Urothelium cell line (cell line): ENCODE measurements around the gene HSPA1L.
"Not testable (repeated sequence)": the region's sequence is repeated elsewhere in the genome, so short reads cannot be mapped to it uniquely, and the experiment has no call there.

Experiments
- DNase-seq: peaks from one replicate; pipeline ENCODE4 v3.0.0; 2011; ENCODE audit warnings: low spot score, mixed read lengths
- FAIRE-seq: peaks from 2 replicates; lab custom pipeline; 2011; peaks lifted over from hg19 to GRCh38; lab: Jason Lieb, UNC

Gene HSPA1L

DNA sequence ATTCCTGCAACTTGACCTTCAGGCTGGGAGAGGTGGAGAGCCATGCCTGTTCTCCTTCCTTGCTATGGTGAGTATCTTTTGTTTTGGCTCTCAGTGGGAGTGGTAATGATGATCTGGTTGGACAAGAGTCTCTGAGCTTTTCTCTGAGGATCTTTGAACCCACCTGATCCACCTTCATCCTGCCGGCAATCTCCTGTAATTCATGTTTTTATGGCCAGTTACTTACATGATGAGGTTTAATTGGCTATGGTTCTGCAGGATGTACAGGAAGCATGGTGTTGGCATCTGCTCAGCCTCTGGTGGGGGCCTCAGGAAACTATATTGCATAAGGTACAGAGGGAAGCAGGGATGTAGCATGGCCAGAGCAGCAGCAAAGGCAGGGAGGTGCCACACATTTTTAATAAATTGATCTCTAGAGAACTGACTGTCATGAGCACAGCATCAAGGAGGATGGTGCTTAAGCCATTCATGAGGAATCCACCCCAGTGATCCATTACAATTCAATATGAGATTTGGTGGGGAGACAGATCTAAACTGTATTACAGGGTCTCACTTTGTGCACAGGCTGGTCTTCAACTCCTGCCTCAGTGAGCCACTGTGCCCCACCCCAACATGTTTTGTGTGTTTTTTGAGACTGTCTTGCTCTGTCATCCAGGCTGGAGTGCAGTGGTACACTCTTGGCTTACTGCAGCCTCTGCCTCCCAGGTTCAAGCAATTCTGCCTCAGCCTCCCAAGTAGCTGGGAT is 22.5 kb upstream of the HSPA1L start:
- DNase-seq (no peak), FAIRE-seq (no peak)

DNA sequence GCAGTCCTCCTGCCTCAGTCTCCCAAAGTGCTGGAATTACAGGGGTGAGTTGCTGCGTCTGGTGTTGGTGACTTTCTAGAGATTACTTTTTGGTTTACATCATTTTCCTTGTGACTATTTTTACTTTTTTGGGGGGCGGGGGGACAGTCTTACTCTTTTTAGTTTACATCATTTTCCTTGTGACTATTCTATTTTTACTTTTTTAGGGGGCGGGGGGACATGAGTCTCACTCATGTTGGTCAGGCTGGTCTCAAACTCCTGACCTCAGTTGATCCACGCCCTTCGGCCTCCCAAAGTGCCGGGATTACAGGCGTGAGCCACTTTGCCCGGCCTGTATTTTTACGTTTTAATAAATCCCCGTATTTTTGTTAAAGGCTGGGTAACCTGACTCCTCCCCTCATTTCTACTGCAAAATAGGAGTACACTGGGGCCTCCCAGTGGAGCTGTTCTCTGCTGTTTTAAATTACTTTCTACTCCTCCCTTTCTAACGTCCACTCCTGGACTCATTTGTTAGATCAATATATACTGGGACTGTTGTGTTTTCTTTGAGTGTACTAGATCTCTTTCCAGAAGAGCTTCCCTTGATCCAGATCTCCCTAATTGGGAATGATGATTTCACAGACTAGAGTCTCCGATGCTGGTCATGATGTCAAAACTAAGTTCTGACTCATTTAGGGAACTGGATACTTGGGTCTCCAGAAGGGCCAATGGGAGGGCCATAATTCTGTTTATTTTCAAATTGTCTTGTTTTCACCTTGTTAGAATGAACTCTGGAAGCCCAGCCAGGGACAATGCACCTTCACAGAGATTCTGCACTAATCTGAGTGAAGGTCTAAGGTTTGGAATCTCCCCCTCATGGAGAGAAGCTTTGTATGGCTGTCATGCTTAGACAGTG is 21.6 kb upstream of the HSPA1L start:
- FAIRE-seq, result no peak
- DNase-seq, result no peak

DNA sequence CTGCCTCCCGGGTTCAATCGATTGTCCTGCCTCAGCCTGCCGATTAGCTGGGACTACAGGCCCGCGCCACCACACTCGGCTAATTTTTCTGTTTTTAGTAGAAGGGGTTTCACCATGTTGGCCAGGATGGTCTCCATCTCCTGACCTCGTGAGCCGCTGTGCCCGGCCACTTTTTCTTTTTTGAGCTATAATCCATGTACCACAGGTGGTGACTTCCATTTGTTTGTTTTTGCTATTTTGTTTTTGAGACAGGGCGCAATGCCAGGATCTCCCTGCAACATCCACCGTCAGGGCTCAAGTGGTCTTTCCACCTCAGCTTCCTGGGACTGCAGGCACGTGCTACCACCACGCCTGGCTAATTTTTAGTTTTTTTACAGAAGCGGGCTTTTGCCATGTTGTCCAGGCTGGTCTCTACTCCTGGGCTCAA is 21.0 kb upstream of the HSPA1L start:
- DNase-seq (no peak), FAIRE-seq (no peak)

DNA sequence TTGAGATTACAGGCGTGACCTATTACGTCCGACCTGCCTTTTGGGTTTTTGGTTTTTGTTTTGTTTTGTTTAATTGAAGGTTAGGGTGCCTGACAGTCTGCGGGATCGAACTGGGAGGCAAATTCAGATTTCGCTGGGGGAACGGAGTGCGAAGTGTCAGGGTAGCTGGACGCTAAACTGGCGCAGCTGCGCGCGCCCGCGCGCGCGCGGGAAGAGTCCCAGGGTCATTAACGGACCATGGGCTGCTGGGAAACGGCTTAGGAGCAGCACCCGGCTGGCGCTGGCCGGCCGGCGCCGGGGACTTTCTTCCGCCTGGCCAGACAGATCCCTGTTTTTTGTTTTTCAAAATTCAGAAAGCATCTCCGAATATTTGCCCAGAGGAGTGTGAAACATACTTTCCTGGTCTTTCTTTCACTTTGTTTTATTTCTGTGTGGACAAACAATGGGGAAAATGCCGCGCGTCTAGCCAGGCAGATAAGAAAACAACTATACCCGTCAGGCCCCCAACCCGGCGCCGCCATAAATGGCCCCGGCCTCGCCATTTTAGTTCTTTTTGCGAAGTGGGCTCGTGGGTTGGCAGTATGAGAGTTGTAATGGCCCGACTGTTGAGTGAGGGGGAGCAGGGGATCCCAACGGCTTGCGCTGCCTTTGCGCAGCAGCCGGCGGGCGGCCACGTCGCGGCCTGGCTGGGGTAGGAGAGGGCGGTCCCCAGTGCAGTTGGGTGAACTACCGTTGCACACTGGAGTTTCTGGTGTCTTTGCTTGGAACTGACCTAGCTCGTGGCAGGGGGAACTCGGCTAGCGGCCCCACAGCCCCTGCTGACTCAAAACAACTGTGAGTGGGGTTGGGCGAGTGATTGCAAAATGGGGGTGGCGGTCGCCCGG is 19.5 kb upstream of the HSPA1L start:
- DNase-seq (peak; percentile 92), FAIRE-seq (no peak)

DNA sequence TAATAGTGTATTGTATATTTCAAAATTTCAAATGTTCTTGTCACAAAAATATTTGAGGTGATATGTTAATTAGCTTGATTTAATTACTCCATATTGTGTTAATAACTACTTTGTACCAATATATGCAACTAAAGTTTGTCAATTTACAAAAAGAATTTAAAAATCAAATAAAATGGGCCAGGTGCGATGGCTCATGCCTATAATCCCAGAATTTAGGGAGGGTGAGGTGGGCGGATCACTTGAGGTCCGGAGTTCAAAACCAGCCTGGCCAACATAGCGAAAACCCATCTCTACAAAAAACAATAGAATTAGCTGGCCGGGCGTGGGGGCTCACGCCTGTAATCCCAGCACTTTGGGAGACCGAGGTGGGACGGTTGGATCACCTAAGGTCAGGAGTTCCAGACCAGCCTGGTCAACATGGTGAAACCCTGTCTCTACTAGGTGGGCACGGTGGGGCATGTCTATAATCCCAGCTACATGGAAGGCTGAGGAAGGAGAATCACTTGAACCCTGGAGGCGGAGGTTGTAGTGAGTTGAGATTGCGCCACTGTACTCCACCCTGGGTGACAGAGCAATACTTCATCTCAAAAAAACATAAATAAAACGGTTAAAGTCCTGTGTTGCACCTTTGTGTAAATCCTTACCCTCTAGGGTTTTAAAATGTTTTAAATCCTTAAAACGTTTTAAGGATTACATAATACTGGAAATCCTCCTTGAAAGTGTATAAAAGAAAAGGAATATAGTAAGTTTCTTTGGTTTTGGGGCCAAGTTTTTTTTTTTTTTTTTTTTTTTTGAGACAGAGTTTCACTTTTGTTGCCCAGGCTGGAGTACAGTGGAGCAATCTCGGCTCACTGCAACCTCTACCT is 16.5 kb upstream of the HSPA1L start:
- FAIRE-seq (no peak), DNase-seq (no peak)

DNA sequence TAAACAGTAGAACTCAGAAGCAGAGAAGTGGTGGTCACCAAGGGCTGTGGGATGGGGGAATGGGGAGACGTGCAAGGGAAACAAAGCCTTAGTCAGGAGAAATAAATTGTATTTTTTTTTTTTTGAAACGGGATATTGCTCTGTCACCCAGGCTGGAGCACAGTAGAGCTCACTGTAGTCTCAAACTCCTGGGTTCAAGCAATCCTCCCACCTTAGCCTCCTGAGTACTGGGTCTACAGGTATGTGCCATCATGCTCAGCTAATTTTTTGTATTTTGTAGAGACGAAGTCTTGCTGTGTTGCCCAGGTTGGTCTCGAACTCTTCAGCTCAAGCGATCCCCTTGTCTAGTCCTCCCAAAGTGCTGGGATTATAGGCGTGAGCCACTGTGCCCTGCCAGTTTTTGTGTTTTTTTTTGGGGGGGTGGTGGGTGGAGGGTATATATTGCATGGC is 15.8 kb upstream of the HSPA1L start:
- no peak for DNase-seq
- no peak for FAIRE-seq

DNA sequence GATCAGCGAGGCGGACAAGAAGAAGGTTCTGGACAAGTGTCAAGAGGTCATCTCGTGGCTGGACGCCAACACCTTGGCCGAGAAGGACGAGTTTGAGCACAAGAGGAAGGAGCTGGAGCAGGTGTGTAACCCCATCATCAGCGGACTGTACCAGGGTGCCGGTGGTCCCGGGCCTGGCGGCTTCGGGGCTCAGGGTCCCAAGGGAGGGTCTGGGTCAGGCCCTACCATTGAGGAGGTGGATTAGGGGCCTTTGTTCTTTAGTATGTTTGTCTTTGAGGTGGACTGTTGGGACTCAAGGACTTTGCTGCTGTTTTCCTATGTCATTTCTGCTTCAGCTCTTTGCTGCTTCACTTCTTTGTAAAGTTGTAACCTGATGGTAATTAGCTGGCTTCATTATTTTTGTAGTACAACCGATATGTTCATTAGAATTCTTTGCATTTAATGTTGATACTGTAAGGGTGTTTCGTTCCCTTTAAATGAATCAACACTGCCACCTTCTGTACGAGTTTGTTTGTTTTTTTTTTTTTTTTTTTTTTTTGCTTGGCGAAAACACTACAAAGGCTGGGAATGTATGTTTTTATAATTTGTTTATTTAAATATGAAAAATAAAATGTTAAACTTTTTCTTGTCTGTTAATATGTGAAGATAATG is 14.7 kb upstream of the HSPA1L start:
- DNase-seq (no peak), FAIRE-seq (no peak)

DNA sequence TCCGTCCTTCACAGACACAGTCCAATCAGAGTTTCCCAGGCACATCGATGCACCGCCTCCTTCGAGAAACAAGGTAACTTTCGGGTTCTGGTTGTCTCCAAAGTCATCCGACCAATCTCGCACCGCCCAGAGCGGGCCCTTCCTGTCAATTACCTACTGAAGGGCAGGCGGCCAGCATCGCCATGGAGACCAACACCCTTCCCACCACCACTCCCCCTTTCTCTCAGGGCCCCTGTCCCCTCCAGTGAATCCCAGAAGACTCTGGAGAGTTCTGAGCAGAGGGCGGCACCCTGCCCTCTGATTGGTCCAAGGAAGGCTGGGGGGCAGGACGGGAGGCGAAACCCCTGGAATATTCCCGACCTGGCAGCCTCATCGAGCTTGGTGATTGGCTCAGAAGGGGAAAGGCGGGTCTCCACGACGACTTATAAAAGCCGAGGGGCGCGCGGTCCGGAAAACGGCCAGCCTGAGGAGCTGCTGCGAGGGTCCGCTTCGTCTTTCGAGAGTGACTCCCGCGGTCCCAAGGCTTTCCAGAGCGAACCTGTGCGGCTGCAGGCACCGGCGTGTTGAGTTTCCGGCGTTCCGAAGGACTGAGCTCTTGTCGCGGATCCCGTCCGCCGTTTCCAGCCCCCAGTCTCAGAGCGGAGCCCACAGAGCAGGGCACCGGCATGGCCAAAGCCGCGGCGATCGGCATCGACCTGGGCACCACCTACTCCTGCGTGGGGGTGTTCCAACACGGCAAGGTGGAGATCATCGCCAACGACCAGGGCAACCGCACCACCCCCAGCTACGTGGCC is 12.4 kb upstream of the HSPA1L start, which contains the start of gene HSPA1B:
HSPA1B (plus strand) TSS at position 453 of the 794 bp plus-strand sequence; CDS start at position 666, 213 bp downstream.
- DNase-seq, result peak; percentile 94
- no peak for FAIRE-seq

DNA sequence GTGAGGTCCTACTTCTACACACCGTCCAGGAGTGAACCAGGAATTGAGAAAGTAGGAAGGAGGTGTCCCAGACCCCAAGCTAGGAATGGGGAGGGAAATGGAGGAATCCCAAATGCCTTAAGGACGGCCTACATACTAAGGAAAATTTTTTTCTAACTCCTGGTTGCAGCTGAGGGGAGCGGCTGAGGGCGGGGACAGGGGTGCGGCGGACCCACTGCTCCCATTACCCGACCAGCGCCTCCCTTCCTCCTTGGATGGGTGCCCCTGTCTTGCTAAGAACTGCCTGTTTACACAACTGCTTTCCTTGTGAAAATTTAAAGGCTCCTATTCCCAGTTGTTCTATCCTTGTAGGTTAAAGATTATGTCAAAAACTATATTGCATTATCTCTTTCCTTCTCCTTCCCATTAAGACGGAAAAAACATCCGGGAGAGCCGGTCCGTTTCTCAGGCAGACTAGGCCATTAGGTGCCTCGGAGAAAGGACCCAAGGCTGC is 11.8 kb upstream of the HSPA1L start:
- peak; percentile 57 for DNase-seq
- FAIRE-seq, result no peak

DNA sequence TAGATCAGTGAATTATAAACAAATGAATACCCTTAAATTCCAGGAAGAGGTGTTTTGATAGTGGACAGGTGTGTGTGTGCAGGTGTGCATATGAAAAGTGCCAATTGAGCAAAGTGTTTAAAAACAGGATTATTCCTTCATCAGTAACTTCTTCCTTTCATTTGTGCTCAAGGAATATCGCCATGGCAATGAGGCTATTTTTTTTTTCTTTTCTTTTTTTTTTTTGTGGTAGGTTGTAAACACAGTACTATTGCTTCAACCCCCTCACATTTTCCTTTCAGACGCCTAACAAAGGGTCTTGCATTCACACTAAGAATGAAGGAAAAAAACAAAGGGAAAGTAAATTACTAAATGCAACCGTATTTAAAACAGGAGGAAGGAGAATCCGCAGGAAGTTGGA is 10.5 kb upstream of the HSPA1L start:
- FAIRE-seq (no peak), DNase-seq (no peak)

DNA sequence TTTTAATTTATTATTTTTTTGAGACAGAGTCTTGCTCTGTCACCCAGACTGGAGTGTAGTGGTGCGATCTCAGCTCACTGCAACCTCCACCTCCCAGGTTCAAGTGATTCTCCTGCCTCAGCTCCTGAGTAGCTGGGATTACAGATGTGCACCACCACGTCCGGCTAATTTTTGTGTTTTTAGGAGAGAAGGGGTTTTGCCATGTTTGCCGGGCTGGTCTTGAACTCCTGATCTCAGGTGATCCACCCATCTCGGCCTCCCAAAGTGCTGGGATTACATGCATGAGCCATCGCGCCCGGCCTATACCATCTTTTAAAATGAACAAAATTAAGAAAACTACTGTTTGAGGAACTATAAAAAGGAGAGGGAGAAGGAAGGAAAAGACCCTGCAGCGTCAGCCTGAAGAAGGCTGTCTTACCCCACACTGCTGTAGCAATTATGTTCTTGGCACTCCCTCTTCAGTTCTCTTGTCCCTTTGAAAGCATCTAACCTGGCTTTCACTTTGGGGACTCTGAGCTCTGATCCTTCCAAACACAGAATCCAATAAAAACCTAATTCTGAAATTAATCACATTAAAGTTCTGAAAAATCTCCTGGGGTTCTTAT is 8.6 kb upstream of the HSPA1L start:
- not testable (repeated sequence) for FAIRE-seq, DNase-seq

DNA sequence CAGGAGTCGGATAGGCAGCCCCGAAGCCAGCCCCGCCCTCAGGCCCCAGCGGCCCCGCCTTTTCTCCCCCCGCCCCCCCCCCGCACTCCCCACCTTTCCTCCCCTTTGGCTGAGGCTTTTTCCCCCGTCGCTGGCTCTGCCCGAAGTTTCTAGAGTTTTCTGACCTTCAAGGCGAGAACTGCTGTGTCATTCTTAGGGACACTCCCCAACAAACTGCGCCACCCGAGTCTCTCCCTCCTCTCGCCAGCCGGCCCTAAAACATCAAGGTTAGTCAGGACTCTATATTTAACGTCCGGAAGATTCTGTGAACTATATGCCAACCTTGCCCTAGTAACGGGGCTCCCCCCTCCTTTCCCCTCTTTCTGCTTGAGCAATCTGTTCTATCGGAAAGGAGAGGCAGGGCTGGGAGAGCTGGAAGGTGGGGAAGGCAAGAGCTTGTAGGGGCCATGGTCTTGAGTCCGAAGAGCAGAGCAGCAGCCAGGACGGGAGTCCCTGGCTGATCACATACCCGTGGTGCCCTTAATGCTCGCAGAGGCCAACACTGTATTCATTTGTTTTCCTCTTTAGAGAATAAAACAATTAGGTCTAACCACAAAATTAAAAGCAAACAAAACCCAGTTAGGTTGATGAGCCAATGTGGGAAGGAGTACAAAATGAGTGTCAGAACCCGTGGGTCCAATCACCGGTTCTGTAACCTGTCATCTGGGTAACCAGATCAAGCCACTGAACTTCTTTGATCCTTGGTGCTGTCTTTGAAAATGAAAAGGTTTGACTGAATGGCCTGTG is 7.1 kb upstream of the HSPA1L start:
- FAIRE-seq, result no peak
- DNase-seq, result peak; percentile 74

DNA sequence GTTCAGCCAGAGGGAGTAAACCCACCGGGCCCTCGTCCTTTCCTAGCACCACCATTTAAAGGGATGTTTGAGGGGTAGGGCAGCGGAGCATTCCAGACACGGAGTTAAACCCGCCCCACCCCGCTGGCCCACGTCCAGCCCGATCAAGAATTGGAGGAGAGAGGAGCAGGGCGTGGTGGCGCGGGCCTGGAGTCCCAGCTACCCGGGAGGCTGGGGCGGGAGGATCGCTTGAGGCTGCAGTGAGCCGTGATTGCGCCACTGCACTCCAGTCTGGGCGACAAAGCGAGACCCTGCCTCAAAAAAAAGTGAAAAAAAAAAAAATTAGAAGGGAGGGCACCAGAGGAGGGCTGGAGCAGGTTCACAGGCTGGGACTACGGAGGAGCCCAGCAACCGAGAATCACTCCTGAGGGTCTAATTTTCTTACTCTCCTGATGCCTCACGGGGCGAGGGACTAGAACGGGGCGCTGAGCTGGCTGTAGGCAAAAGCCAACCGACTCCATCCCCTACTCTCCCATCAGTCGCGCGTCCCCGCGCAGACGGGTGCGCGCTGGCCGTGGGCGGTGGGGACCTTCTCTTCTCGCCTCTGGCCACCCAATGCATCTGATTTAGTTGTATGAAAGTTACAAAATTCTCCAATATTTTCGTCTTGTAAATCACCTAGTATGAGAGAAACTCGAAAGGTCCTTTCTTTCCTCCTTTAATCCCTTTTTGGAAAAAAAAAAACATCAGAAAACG is 6.4 kb upstream of the HSPA1L start:
- peak; percentile 54 for DNase-seq

DNA sequence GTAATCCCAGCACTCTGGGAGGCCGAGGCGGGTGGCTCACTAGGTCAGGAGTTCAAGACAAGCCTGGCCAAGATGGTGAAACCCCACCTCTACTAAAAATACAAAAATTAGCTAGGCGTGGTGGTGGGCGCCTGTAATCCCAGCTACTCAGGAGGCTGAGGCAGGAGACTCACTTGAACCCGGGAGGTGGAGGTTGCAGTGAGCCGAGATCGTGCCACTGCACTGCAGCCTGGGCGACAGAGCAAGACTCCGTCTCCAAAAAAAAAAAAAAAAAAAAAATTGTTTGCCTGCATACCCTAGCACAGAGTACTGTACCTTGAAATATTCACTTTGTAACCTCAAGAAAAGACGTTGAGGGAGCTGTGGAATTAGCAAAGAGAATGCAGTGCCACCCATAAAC is 5.3 kb upstream of the HSPA1L start:
- not testable (repeated sequence) for DNase-seq, FAIRE-seq

More for the DNA sequence above, 6.4 kb upstream of the HSPA1L start:
- no peak for FAIRE-seq

DNA sequence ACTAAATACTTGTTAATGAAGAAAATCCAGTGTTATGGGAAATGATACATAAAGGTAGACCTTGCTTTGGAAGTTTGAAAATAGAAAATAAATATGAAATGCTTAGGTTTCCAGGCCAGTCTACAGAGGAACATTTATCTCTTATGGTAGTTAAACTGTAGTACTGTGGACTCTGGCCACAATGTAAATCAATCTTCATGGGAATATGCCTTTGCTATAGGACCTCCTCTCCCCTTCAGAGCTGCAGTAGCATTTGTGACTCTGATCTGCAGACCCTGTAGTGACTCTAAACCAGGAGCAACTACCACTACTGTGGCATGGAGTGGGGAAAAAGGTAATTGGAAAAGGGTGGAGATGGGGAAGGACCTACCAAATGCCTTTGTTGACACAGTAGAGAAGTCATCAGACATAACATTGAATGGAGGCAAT is 4.8 kb upstream of the HSPA1L start:
- no peak for FAIRE-seq
- DNase-seq, result no peak

DNA sequence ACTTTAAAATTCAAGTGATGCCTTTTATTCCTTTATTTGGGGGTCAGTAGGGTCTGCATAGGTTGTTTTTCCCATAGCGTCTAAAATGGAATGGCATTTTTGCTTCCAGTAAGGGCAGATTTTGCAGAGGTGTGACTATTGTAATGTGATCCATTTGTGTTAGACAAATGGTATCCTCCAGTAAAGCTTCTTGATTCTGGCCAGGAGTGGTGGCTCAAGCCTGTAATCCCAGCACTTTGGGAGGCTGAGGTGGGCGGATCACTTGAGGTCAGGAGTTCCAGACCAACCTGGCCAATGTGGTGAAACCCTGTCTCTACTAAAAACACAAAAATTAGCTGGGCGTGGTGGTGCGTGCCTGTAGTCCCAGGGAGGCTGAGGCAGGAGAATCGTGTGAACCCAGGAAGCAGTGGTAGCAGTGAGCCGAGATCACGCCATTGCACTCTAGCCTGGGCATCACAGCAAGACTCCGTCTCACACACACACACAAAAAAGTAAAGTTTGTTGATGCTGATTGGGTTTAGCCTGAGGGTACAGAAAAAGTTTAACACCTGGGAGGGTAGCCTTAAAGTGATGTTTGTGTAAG is 2.9 kb upstream of the HSPA1L start:
- not testable (repeated sequence) for DNase-seq, FAIRE-seq
